PC-9 (cell line): Measurements from ENCODE around the gene MIDN. TPM values are rescaled to one million over a fixed set of nuclear protein-coding genes. Genes with fewer than 3 reads are reported as not detected.

ENCODE experiments used
- BruUV-seq: library from RNA; stranded (reverse); fragments of 400-500 nt; replicated peaks from 2 replicates; lab custom pipeline; 2021; lab: Mats Ljungman, UMichigan
- CTCF ChIA-PET: fragments of 300-600 bp; sonication (Branson Sonifier 250); formaldehyde crosslinking; loops from one replicate; lab custom pipeline; 2022; ENCODE audit warnings: antibody characterized with exemption; lab: Charles Lee
- POLR2A ChIA-PET: fragments of 300-600 bp; sonication (Branson Sonifier 250); formaldehyde crosslinking; loops from one replicate; lab custom pipeline; 2022; ENCODE audit warnings: antibody characterized with exemption; ENCODE audit not compliant: unreplicated experiment; lab: Charles Lee
- DNase-seq, 2 experiments: peaks; one replicate each; pipeline versions ENCODE4 v3.0.0 to v3.0.0-alpha.2; 2015 to 2022; ENCODE audit warnings: mixed read lengths in 1 of 2
- H2AFZ ChIP-seq: fragments of 200-600 bp; sonication (generic); 2 replicates; pipeline ENCODE4 v1.8.1; 2017; ENCODE audit warnings: antibody characterized with exemption
- H3F3A ChIP-seq: fragments of 200-600 bp; sonication (generic); 2 replicates; pipeline ENCODE4 v1.8.1; 2017; ENCODE audit warnings: antibody characterized with exemption, mild to moderate bottlenecking, low read depth; ENCODE audit not compliant: insufficient read depth
- H3K27ac ChIP-seq: fragments of 200-600 bp; sonication (generic); 2 replicates; pipeline ENCODE4 v1.6.1; 2016; ENCODE audit warnings: mixed run types
- H3K27me3 ChIP-seq: fragments of 200-600 bp; sonication (generic); 2 replicates; pipeline ENCODE4 v1.6.1; 2016; ENCODE audit warnings: low read depth, mixed run types; ENCODE audit not compliant: insufficient read depth
- H3K36me3 ChIP-seq: fragments of 200-600 bp; sonication (generic); 2 replicates; pipeline ENCODE4 v1.6.1; 2016; ENCODE audit warnings: low read depth, mixed run types
- H3K4me1 ChIP-seq: fragments of 200-600 bp; sonication (generic); replicated peaks from 2 replicates; pipeline ENCODE4 v1.6.1; 2016; ENCODE audit warnings: mixed run types; ENCODE audit not compliant: insufficient read depth
- H3K4me2 ChIP-seq: fragments of 200-600 bp; sonication (generic); 2 replicates; pipeline ENCODE4 v1.6.1; 2017; ENCODE audit warnings: mixed run types
- H3K4me3 ChIP-seq: fragments of 200-600 bp; sonication (generic); 2 replicates; pipeline ENCODE4 v1.6.1; 2016; ENCODE audit warnings: mixed run types
- H3K79me2 ChIP-seq: fragments of 200-600 bp; sonication (generic); 2 replicates; pipeline ENCODE4 v1.6.1; 2017; ENCODE audit warnings: low read depth, mixed run types
- H3K9me2 ChIP-seq: fragments of 200-600 bp; sonication (generic); 2 replicates; pipeline ENCODE4 v1.8.1; 2017; ENCODE audit warnings: mild to moderate bottlenecking; ENCODE audit not compliant: insufficient read depth
- H3K9me3 ChIP-seq: fragments of 200-600 bp; sonication (generic); 2 replicates; pipeline ENCODE4 v1.8.1; 2016; ENCODE audit warnings: low read depth; ENCODE audit not compliant: insufficient read depth
- H4K20me1 ChIP-seq: fragments of 200-600 bp; sonication (generic); 2 replicates; pipeline ENCODE4 v1.8.1; 2017; ENCODE audit not compliant: insufficient read depth
- CTCF ChIP-seq: fragments of 200-600 bp; sonication (generic); conservative IDR thresholded peaks from 2 replicates; pipeline ENCODE4 v1.6.1; 2017; ENCODE audit warnings: mixed run types, antibody characterized with exemption, mild to moderate bottlenecking, moderate library complexity
- EZH2 ChIP-seq: fragments of 200-600 bp; sonication (generic); IDR thresholded peaks from 2 replicates; pipeline ENCODE4 v1.8.0; 2017; ENCODE audit warnings: antibody characterized with exemption, low read depth
- intact Hi-C: fragments of 100-400 bp; cut with micrococcal nuclease; formaldehyde crosslinking; loops from one replicate; pipeline ENCODE4 v1.10.0; 2022; ENCODE audit not compliant: unreplicated experiment
- total RNA-seq: library from RNA; stranded (reverse); gene quantifications from 2 replicates; pipeline ENCODE4 v1.2.3, GENCODE V29; 2021

MIDN gene
- total RNA-seq, 1 experiment from 2014 or later: 61.4 TPM

GRCh38 chr19:1262623-1263123 is 14.3 kb downstream of the MIDN start:
- ChIA-PET CTCF (no interaction called here), POLR2A (interaction anchor here (0.6 to 1.1 kb wide), 2 partner anchors 10 to 161 kb away, joined by 3 read pairs; no protein-coding TSS in a partner anchor)
- Histone ChIP-seq H3K4me3 (peak overlapping the region; percentile 42; the same call in 1 of the 2 replicates), H3K9me2 (no peaks in the 10 kb centered on the region), H4K20me1 (no peaks in the 10 kb centered on the region), H3K27ac (no peak overlapping the region), H3K9me3 (no peaks in the 10 kb centered on the region), H3K4me2 (peak overlapping the region; percentile 97), H3K36me3 (no peaks in the 10 kb centered on the region), H3K27me3 (no peaks in the 10 kb centered on the region), H3K4me1 (peaks cover 62% of the 10 kb centered on the region), H3F3A (peaks cover 55% of the 10 kb centered on the region), H2AFZ (no peak overlapping the region), H3K79me2 (peaks cover 11% of the 10 kb centered on the region)
- no peak for DNase-seq
- BruUV-seq: no TSS peak
- intact Hi-C loops: loop anchor here (1.0 kb wide), 1 partner anchor 9 kb away; no protein-coding TSS in a partner anchor
- TF ChIP-seq EZH2 (no peak), CTCF (no peak)

GRCh38 chr19:1263188-1263587 is 14.8 kb downstream of the MIDN start:
- no peak overlapping the region for H2AFZ ChIP-seq
- H3F3A ChIP-seq: peaks cover 50% of the 10 kb centered on the region
- H4K20me1 ChIP-seq: no peaks in the 10 kb centered on the region
- TSS peak; percentile 15 for BruUV-seq
- TF ChIP-seq EZH2 (no peak), CTCF (no peak)
- H3K4me1 ChIP-seq: peaks cover 57% of the 10 kb centered on the region
- H3K27me3 ChIP-seq: no peaks in the 10 kb centered on the region
- peak overlapping the region; percentile 97; the same call in 1 of the 2 replicates for H3K4me2 ChIP-seq
- H3K79me2 ChIP-seq: peaks cover 11% of the 10 kb centered on the region
- ChIA-PET POLR2A (no interaction called here), CTCF (no interaction called here)
- no peaks in the 10 kb centered on the region for H3K36me3 ChIP-seq
- H3K4me3 ChIP-seq: no peak overlapping the region
- intact Hi-C loops: no loop called here
- H3K9me2 ChIP-seq: no peaks in the 10 kb centered on the region
- DNase-seq: no peak
- no peak overlapping the region for H3K27ac ChIP-seq
- no peaks in the 10 kb centered on the region for H3K9me3 ChIP-seq

GRCh38 chr19:1264801-1265614 is 16.6 kb downstream of the MIDN start:
- CTCF ChIA-PET: interaction anchor here (5.0 kb wide), 1 partner anchor 21 kb away, joined by 76 read pairs; no protein-coding TSS in a partner anchor
- H2AFZ ChIP-seq: no peak overlapping the region
- H3F3A ChIP-seq: peaks cover 41% of the 10 kb centered on the region; the same call in 1 of the 2 replicates
- H3K4me1 ChIP-seq: peaks cover 44% of the 10 kb centered on the region
- H3K36me3 ChIP-seq: no peaks in the 10 kb centered on the region
- POLR2A ChIA-PET: interaction anchor here (0.6 to 2.1 kb wide), 3 partner anchors 12 to 154 kb away, joined by 3 to 33 read pairs (median 5); no protein-coding TSS in a partner anchor
- peak overlapping the region; percentile 61 for H3K4me2 ChIP-seq
- peak; percentile 83 to 87 for DNase-seq
- intact Hi-C loops: no loop called here
- H3K27ac ChIP-seq: no peak overlapping the region
- H3K9me3 ChIP-seq: no peaks in the 10 kb centered on the region
- peaks cover 14% of the 10 kb centered on the region for H3K79me2 ChIP-seq
- no peaks in the 10 kb centered on the region for H4K20me1 ChIP-seq
- no peak for TF ChIP-seq EZH2
- no peak for TF ChIP-seq CTCF
- H3K4me3 ChIP-seq: no peak overlapping the region
- BruUV-seq: no TSS peak
- H3K9me2 ChIP-seq: no peaks in the 10 kb centered on the region
- H3K27me3 ChIP-seq: no peaks in the 10 kb centered on the region
